ENCODE measurements around the gene PPP1CB. TPM values are rescaled to one million over a fixed set of nuclear protein-coding genes. Genes with fewer than 3 reads are reported as not detected.
"Not testable (repeated sequence)": the region's sequence is repeated elsewhere in the genome, so short reads cannot be mapped to it uniquely, and the experiment has no call there.

The PPP1CB gene
- 109 TPM for polyA plus RNA-seq (2013, experiment 1 of 2; ENCODE audit: insufficient read length)
- polyA plus RNA-seq (2013, experiment 2 of 2; ENCODE audit: insufficient read length) = 145 TPM

DNA sequence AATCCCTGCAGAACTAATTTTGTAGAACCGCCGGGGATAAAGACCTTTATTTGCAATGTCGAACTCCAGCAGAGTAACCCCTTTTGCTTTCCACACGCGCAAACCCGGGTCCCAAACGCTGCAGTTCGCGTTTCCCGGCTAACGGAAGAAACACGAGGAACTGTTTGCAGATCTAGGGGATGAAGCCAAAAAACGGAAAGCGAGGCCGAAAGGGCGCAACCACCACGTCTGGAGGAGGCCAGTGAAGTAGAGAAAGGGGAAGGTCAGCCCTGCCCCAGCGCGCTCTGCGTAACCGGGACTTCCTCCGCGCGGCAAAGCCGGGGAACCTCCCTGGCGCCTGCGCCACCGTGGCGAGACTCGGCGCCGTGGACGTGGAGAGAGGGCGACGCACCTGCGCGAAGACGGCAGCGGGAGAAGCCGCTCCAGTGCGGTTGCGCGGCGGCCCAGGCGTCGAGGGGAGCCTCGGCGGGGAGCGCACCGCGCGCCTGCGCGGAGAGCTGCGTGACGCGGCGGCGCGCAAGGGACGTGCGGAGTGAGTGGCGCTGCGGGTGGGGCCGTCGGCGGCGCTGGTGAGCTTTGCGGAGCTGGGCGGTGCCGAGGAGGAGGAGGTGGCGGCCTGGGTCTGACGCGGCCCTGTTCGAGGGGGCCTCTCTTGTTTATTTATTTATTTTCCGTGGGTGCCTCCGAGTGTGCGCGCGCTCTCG, at the start of gene PPP1CB:
TSS of gene PPP1CB (plus strand) at position 579 of the 704 bp plus-strand sequence. CDS start 295 bp downstream, outside the sequence.
- DNase-seq = peak; percentile 95

DNA sequence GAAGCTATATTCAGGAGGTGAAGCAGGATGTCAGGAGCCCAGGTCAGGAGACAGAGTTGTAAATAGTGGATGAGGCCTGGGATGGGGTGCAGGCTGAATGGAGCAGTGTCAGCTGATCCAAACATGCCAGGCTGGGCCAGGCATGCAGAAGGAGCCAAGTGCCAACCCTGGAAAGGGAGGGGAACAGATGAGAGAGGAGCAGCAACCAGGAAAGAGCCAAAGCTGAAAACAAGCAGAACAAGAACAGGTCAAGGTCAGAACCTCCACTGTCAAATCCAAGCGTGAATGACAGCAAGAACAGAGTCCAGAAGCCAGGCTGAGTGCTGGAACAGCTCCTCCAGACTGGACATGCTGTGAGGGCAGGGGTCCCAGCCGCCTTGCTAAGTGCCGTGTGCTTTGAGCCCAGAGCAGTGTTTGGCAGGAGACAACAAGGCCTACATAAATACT, 49.2 kb upstream of the PPP1CB start:
- DNase-seq = no peak

DNA sequence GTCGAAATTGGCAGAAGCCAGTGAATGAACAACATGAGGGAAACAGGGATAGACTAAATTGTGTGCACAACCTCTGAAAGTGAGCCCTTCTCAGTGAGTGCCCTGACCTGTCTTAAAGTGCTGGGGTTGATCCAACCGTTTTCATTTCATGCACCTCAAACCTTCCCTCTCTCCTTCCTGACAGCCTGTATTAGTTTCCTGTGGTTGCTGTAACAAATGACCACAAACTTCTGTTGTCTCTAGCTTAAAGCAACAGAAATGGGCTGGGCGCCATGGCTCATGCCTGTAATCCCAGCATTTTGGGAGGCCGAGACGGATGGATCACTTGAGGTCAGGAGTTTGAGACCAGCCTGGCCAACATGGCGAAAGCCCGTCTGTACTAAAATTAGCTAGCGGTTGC, 48.8 kb upstream of the PPP1CB start:
- DNase-seq = no peak

DNA sequence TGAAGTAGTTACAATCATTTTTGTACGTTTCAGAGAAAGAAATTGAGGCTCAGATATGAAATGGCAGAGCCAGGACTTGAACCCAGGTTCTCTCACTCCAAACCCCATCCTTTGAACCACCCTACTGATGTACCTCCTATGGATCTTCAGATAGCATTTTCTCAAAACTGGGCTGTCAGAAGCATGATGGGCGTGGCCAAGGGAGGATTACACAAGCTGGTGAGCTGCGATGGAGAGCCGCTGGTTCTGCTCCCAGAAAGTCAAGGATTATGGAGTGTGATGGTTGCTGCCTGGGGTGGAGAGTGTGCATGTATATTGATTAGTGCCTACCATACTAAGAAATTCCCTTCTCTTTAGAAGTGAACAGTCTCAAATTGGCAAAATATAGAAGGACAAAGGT, 47.0 kb upstream of the PPP1CB start:
- DNase-seq = no peak

DNA sequence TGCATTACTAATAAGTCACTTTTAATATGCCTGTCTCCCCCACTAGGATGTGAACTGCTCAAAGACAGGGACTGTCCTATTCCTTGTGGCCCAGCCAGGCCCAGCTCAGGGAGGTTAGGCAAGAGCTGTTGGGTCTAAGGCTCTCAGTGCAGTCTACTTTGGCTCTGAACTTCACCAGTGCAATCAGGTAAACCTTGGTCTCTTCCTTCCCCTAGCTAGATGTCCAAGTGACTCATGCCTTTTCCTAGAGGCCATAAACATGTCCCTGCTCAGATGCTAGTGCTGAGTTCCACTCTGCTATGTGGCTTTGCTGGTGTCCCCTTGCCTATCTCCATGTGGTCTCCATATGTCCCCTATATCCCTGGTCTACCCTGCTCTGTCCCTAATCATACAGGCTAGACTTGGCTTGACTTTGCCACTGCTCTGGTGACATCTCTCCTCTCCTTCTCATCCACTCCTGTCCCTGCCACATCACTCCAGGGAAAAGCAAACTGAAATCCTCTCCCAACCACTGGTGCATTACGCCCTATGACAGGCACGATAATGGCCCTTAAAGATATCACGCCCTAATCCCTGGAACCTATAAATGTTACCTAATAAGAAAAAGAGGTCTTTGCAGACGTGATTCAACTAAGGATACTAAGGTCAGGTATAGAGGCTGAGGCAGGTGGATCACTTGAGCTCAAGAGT, 45.7 kb upstream of the PPP1CB start:
- DNase-seq = no peak

DNA sequence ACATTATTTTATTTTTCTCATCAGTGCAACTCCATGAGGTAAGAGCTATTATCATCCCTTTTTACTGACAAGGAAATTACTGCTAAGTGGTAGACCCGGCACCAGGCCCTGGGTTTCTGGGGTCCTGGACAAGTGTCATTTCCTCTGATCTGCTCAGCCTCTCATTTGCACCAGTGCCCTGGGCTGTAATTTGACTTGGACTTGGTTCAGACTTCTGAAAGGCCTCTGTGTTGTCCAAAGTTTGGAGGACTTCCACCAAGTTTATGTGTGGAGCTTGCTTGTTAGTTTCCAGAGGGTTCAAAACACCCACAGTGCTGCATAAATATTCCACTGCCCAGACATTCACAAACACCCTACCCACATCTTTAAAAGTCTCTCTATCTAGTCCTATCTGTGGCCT, 44.0 kb upstream of the PPP1CB start:
- no peak for DNase-seq

DNA sequence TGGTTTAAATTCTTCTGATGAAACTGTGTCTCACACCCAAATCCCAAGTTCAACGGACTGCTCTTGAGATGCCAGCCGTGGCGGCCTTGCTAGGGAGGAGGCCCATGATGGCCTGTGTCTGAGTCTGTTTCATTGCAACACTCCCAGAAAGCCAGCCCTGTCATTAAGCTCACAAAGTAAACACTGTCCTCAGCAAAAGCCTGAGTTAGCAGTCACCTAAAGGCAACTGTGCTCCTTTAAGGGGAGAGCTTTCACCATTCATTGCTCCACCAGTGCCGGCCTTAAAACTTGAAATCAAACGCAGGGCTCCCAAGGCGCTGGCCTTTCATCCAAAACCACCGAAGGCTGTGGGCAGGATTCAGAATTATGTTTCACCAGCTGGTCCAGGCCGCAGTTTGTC, 42.5 kb upstream of the PPP1CB start:
- no peak for DNase-seq

DNA sequence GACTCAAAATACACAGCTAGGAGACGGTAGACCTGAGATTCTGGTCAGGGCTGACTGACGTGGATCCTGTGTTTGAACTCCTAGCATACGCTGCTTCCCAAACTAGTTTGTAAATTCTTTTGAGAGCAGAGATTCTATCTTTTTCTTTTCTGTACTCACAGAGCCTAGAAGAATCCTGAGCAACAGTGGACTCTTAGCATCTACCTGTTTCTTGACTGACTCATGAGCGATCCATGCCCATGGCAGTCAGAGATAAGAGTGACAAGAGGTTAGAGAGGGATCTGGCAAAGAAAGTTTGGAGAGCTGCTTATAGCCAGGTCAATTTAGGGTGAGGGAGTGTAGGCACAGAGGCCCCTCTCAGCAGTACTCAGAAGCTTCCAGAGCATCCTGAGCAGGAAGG, 41.1 kb upstream of the PPP1CB start:
- DNase-seq = no peak

DNA sequence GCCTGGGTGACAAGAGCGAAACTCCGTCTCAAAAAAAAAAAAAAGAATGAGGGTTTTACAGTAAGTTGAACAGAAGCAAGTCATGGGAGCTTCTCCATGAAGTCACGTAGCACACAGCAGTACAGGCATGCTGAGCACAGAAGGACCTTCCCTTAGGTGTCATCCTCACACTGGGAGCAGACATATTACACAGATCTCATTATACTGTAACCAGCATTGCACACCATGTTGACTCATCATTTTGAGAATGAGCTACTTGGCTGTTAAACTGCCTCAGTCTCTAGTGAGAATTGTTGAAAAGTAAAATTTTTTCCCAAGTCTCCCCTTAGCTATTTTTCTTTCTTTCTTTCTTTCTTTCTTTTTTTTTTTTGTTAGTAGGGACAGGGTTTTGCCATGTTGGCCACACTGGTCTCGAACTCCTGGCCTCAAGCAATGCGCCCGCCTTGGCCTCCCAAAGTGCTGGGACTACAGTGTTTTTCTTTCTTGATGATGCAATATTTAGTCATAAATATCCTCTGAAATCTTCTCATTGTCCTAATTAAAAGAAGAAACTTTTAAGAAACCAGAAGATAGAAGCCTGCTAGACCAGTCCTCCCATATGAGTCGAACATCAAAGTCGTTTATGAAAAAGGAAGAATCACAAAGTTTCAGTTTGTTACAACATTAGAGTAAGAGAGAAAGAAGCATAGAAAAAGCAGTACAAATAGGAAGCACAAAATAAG, 37.9 kb upstream of the PPP1CB start:
- DNase-seq = peak; percentile 50

DNA sequence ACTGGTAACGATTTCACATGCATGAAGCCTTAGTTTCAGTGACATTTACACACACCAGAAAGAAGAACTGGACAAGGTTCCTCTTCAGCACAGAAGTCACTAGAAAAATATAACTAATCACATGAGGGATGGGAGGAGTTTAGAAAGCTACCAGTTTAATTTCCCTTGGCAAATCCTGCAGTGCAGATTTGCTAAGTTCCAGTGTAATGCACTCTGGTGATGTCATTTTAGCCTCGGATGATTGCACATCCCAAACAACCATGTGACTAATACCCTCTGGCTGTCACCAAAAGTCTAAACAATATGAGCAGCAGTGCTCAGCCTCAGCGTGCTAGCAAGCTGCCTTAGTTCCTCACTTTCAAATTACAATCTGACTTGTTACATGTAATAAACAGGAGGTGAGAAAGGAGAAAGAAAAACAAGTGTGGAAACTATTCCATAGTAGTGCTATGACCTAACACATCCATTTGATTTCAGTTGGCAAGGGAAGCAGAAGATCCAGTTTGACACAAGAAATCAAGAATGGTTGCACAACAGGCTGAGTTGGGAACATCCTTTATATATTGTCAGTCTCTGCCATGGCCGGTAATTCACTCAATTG, 35.3 kb upstream of the PPP1CB start:
- DNase-seq = peak; percentile 93

DNA sequence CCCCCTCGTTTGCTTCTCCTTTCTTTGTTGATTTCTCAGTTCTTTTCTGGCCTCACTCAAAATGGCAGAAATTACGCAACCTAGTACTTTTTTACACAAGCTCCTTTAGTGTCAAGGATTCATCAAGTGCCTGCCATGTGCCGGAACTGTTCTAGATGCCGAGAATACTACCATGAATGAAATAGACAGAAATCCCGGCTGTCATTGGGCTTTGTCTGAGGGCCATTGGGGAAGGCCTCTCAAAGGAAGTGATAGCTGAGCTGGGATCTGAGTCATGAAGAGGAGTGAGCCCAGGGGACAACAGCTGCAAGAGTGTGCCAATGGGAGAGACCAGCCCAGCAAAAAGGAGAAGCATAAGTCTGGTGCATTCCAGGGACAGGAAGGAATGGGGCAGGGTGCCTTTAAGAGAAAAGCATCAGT, 34.3 kb upstream of the PPP1CB start:
- peak; percentile 92 for DNase-seq

DNA sequence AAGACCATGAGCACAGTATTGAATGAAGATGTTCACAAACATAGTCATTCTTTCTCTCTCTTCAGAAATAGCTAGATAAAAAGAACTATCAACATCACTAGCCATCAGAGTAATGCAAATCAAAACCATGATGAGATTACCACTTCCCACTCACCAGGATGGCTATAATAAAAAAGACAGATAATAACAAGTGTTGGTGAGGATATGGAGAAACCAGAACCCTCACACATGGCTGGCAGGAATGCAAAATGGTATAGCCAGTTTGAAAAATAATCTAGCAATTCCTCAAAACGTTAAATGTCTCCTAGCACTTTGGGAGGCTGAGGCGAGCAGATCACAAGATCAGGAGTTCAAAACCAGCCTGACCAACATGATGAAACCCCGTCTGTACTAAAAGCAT, 31.3 kb upstream of the PPP1CB start:
- no peak for DNase-seq

DNA sequence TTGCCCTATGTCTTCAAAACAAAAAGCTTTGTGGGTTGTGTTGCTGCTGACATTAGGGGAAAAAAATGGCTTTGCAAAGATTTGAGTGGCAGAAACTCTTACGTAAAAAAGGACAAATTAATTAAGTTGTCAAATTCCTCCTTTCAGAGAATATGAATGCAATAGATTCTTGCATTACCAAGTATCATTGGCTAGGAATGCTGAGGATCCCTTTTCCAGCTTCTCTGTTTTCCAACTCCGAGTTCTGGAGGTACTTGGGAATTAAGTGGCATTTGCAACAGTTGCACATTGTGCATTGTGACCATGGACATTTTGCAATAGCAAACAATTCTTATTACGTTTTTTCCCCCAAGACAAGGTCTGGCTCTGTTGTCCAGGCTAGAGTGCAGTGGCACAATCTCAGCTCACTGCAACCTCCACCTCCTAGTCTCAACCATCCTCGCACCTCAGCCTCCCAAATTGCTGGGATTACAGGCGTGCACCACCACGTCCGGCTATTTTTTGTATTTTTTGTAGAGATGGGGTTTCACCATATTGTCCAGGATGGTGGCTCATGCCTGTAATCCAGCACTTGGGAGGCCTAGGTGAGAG, 29.9 kb upstream of the PPP1CB start:
- peak; percentile 6 for DNase-seq

DNA sequence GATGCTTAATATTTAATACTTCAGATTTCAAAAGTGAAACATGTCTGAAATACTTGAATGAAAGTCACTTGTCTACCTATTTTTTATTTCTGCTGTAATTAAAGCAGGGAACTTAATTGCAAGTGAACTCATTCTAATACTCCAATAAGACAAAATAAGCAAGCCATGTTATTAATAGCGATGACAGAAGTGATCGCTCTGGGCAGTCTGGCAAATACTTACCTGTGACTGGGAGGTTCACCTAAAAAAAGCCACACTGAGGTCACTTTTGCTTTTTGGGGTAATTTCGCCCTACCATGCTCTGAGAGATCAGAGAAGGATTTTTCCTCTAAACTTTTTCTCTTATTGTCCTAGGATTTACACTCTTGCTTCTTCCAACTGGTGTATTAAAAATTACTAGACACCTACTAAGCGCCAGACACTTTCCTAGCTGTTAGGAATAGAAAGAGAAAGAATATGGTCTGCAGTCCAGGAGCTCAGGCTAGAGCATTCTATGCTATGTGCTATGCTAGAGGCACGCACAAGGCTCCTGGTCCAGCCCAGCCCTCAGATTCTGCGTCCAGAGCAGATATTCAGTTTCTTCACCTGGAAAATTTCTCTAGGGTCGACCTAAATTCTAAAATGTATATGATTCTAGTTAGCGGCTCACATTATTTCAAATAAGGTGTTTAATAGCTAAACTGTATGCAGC, 26.5 kb upstream of the PPP1CB start:
- DNase-seq = no peak

DNA sequence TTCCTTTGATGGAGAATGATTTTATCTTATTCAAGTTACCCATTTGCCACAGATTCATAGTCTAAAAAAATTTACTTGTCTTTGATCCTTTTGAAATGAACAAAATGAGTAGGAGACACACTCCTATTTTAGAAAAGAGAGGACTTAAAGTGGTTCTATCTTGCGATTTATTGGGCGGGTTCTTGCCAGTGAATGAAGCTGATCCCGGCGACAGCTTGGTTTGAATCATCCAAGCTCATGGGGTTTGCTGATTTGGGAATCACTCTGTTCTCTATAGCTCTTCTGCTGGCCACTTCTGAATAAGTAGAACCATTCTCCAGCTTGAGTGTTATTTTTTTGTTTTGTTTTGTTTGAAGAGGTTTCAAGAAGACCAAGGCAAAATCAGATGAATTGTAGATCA, 25.5 kb upstream of the PPP1CB start:
- DNase-seq = no peak

DNA sequence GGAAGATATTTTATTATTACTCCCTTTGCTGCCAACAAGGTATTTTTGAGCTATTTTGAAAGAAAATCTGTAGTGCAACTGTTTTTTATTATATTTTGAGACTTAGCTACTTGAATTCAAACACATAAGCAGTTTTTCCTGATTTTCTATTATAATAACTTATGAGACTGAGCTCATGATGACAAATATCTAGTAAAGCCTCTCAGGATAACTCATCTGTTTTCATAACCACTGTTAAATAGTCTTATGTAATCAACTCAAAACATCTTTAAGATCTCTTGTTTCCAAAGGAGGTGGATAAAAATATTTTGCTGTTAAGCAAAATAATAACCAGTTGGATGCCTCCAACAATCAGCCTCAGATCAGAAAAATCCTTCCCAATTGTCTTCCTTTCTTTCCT, 21.9 kb upstream of the PPP1CB start:
- peak; percentile 51 for DNase-seq

DNA sequence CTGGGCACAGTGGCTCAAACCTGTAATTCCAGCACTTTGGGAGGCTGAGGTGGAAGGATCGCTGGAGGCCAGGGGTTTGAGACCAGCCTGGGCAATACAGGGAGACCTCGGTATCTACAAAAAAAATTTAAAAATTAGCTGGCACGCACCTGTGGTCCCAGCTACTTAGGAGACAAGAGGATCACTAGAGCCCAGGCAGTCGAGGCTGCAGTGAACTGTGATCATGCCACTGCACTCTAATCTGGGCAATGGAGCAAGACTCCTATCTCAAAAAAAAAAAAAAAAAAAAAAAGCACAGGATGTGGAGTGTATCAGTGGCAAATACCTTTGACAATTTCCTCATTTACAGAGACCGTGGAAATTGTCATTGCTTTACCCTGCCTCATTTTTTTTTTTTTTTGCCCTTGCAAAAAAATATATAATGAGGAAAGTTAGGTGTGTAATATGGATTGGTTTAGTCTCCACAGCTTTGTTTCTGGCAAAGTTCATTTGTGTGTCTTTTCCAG, 20.9 kb upstream of the PPP1CB start:
- DNase-seq = no peak

DNA sequence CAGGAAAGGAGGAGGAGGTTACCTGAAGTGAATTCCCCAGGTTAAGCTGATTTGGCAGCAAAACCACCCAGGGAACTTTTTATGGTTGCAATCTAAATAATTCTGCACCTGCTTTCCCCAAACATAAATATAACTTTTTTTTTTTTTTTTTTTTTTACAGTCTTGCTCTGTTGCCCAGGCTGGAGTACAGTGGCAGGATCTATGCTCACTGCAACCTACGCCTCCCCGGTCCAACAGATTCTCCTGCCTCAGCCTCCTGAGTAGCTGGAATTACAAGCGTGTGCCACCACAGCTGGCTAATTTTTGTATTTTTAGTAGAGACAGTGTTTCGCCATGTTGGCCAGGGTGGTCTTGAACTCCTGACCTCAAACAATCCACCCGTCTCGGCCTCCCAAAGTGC, 16.1 kb upstream of the PPP1CB start:
- DNase-seq = no peak

DNA sequence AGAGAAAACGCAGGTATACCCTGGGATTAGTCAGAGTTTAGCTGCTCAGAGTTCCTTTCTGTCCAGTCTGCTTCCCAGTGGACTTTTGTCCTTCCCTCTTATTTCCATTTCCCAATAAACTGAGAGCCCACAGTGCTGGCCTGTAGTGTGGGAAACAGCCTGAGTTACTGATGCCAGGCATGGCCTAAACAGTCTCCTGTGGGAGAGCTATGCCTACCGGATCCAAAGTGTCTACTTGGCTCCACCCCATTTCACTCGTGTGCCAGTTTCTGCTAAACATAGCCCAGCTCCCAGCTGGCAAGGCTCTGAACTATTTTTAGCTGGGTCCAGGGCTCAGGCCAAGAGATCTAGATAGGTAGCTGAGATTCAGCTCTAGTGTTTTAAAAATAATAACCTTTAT, 15.6 kb upstream of the PPP1CB start:
- no peak for DNase-seq

DNA sequence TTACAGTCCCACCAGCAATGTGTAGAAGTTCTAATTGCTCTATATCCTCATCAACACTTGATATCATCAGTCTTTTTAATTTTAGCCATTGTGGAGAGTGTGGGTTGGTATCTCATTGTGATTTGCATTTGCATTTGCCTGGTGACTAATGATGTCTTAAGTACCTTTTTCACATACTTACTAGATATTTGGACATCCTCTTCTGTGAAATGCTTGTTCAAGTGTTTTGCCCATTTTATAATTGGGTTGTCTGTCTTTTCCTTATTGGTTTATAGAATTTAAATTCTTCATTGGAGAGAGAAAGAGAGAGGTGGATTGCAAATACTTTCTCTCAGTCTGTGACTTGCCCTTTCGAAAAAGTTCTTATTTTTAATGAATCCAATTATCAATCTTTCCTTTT, 14.0 kb upstream of the PPP1CB start:
- DNase-seq = no peak

DNA sequence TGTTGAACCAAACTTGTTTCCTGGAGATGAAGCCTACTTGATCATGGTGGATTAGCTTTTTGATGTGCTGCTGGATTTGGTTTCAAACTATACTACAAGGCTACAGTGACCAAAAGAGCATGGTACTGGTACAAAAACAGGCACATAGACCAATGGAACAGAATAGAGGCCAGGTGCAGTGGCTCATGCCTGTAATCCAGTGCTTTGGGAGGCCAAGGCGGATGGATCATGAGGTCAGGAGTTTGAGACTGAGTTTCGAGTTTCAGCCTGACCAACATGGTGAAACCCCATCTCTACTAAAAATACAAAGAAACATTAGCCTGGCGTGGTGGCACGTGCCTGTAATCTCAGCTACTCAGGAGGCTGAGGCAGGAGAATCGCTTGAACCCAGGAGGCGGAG, 9.0 kb upstream of the PPP1CB start:
- not testable (repeated sequence) for DNase-seq

DNA sequence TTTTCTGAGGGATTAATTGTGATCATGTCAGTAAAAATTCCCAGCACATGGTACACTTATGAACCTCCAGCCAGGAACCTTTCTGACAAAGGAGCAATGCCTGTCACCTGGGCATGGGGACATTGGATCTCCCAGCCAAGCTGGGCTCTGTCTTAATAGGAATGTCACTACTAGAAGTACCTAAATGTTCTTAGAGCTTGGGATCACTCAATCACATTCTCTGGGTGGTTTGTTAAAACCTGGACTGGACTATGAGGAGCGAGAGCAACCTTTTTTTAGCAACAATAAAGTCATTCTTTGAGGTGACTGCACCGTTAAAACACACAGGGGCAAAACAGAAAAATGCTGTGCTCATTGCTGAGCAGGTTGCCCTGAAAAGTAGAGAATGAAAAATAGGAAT, 6.4 kb upstream of the PPP1CB start:
- no peak for DNase-seq
